NCI-H1436 (cell line): ENCODE results near the gene ADNP.
"Not testable (repeated sequence)": the region's sequence is repeated elsewhere in the genome, so short reads cannot be mapped to it uniquely, and the experiment has no call there.

Experiments
- DNase-seq: peaks from one replicate; lab custom pipeline; 2025; lab: John Stamatoyannopoulos, UW

Gene ADNP

DNA sequence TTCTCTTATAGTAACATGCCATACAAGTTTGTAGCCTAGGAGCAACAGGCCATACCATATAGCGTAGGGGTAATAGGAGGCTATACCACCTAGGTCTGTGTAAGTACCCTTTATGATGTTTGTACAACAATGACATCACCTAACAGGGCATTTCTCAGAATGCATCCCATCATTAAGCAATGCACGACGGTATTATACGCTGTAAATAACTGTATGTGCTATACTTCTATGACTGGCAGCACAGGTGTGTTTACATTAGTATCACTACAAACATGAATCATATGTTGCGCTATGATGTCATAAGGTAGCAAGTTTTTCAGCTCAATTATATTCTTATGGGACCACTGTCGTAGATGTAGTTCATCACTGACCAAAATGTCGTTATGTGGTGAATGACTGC lies 31.0 kb downstream of the ADNP start:
- DNase-seq, result no peak

DNA sequence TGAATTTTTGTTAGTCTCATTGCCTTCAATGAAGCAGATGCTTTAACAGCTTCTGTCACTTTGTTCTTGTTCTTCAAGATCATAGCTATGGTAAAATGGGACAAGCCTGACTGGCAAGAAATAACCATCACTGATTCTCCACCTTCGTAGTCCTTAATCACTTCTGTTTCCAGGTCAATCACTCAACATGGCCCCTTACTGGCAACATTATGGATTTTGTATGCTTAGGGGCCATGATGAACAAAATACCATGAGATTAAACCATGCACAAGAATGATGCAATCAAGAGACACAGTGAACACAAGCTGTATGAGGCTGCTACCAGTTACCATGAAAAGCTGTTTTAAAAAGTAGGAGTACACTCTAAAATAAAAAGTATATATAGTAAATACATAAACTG lies 32.8 kb downstream of the ADNP start:
- DNase-seq, result no peak

DNA sequence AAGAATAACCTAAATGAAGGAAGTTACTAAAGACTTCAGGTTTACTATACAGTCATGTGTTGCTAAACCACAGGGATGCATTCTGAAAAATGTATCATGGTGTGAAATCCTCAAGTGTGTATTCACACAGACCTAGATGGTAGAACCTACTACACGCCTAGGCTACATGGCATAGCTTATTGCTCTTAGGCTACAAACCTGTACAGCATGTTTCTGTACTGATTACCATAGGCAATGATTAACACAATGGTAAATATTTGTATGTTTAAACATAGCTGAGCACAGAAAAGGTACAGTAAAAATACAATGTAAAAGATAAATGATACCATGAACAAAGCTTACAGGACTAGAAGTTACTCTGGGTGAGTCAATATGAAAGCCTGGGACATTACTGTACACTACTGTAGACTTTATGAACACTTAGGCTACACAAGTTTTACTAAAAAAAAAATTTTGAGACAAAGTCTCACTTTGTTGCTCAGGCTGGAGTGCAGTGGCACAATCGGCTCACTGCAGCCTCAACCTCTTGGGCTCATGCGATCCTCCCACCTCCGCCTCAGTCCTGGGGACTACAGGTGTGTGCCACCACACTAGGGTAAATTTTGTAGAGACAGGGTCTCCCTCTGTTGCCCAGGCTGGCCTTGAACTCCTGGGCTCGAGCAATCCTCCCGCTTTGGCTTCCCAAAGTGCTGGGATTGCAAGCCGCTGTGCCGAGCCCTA lies 36.0 kb downstream of the ADNP start:
- no peak for DNase-seq

DNA sequence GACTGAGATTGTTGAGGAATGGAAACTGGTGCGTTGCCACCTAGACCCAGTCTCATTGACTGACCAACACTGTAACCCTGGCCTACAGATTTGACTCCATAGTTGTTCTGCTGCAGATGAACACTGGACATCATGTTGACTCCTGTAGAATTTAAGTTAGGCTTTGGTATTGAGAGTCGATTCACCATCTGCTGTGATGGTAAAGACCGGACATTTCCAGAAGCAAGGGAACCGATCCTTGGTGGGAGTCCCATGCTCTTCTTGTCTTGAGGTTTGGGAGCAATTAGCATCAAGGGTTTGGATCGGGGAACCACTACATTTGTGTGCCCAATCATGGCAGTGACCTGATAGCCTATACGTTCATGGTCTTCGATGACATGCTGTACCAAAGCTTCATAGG lies 37.6 kb downstream of the ADNP start:
- DNase-seq, result no peak

DNA sequence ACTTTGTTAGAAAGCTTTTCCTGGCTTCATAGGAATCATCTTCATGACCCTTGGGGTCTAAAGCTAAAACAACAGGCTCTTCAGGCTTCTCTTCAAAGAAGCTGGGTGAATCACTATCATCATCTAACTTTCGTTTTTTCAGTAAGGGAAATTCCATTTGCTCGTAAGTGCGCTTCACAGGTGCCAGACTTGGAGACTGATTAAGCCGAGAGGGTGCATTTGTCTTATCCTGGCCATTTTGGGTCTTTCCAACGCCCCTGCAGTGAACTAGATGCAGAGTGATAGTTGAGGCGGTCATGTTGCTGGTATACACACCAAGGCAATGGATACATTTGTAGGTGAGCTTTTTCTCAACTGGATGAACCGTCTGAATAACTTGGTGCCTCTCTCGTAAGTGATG lies 38.8 kb downstream of the ADNP start:
- no peak for DNase-seq

DNA sequence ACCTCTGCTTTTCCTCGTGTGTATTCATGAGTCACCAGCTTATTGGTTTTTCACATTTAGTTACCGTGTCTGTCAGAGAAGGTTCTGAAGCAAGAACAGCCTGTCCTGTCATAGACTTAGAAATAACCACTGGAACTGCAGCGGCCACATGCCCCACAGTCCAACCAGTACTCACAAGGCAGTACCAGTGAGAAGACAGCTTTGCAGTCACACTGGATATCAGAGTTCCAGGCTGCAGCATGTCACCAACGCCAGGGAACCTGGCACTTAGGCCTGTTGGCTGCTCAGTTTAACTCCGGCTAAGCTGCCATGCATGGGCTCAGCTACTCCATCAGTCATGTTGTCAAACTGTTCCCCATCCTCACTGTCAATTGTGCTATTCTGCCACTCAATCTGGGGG lies 40.1 kb downstream of the ADNP start:
- no peak for DNase-seq

DNA sequence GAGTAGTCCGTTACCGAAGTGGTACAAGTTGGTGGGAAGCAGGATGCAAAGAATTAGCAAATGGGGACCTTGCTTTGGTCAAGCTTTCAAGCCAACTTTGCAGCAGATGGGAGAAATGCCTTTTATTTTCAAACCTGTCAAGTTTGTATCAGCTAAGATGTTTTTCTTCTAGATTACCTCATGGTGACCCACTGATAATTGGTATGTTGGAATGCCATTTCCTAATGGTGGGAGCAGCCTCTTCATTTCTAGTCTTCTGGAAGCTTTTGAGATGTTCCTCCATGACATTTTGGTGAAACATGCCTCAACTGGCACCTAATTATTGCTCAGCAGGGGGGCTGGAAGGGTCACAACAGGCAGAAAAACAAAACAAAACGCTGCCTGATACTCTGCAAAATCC lies 43.7 kb downstream of the ADNP start:
- DNase-seq, result no peak

DNA sequence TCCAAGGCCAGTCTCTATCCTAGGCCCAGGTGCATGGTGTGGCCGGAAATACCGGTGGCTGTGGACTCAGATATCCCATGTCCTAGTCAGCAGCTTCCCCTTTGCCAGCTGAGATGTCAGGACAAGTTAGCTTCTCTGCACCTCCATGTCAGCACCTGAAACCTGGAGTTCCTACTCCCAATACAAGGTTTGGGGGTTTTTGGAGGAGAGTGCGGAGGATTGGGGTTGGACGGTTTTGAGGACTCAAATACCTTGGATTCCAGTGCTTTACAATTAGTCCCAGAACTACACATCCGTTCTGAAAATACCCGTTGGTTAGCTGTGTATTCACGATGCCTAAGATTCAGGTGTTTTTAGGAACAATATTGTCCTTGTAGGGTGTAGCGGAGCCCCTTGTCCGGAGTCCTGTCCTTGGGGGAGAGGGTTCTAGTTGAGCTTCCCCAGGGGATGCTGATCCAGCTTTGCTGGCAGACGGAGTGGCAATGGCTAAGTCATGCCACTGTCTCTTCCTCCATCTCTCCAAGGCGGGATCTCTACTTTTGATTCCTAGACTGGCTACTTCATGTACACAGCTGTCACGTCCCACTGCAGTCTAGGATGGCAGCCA lies 45.0 kb downstream of the ADNP start:
- DNase-seq, result no peak

DNA sequence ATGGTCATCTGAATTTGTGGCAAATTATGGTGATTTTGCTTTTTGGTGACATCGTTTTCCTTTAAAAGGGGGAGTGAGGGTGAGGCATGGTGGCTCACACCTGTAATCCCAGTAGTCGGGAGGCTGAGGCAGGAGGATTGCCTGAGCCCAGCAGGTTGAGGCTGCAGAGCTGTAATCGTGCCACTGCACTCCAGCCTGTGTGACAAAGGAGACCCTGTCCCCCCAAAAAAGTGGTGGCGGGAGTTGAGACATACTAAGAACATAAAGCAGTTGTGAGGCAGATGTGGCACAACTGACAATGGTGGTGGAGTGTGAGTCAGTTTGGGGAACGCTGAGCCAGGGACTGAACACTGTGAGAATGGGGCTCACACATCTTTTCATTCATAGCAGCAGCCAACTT lies 45.5 kb downstream of the ADNP start:
- no peak for DNase-seq

DNA sequence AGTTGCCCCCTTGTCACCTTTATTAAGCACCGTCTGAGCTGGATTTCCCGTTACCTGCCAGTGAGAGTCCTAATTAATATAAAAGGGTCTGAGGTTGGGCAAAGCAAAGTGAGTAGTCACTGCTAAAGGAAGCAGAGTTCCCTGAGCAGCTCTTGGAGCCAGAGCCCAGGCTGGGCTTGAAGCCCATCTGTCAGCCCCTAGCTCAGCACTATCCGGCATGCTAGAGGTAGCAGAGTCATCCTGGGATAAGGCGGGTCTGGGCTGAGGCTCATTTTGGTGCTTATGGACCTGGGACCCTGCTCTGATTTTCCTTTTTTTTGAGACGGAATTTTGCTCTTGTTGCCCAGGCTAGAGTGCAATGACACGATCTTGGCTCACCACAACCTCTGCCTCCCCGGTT lies 46.2 kb downstream of the ADNP start:
- DNase-seq, result no peak

DNA sequence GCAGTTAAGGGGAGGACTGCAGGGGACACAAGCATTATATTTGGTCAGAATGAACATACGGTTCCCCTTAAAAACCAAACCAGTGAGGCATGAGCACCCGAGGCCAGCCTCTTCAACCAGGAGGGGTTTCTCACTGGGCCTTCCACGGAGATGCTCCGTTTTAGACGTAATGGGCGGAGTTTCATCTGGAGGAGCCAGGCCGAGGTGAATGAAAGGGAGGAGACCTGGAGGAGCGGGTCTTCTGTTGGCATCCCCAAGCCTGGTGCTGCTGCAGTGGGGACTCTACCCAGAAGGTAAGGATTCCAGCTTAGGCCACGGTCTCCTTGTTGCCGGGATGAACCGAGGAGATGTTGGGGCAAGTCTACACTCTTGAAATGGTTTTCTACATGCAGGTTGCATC lies 47.4 kb downstream of the ADNP start:
- no peak for DNase-seq

DNA sequence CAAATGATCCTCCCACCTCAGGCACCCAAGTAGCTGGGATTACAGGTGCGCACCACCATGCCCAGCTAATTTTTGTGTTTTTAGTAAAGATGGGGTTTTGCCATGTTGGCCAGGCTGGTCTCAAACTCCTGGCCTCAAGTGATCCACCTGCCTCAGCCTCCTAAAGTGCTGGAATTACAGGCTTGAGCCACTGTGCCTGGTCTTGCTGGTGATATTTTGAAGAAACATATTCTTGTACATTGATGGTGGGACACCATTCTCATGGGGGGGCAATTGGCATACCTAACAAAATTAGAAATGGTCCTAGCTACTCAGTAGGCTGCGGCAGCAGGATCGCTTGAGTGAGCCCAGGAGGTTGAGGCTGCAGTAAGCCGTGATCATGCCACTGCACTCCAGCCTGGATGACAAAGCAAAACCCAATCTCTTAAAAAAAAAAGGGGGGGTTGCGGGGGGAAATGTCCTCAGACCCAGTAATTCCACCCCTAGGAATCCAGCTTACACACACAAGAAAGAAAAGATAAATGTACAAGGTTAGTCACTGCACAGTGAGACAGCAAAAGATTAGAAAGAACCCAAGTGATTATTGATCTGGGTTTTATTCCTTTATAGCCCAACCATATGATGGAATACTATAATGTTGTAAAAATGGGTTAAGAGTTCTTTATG lies 49.3 kb downstream of the ADNP start:
- DNase-seq, result not testable (repeated sequence)

DNA sequence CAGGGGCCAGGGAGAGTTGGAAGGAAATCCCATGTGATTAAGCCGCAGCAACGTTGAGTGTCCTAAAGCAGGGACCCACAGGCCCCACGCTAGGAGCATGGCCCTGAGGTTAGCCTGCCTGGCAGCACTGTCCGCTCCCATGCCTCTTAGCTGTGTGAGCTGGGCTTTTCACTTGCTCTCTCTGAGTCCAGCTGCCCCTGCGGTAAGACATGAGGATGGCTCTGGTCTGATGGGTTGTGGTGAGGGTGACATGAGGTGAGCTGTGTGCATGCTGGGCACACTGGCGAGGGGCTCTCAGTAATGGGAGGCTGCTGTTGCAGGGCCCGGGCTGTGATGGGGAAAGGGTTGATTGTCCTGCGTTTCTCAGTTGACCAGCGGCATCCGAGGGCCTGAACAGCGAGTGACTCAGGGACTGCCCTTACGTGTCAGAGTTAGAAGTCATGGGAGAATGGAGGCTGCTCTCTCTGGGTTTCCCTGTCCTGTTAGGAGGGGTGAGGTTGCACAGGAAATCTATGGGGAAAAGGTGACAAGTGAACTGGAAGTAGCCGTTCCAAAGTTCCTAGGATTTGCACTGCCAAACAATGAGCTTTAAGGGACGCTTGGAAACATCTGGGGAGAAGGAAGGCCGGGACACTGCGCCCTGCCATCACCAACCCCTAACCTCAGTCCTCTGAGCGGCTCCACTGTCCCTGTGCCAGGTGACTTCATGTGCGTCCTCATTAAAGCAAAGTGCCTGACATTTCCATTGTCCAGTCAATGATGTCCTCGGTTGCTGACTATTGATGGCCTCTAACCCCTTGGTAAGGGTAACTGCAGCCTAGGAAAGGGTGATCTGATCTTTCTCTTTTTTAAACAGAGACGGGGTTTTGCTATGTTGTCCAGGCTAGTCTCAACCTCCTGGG lies 51.3 kb downstream of the ADNP start:
- no peak for DNase-seq

DNA sequence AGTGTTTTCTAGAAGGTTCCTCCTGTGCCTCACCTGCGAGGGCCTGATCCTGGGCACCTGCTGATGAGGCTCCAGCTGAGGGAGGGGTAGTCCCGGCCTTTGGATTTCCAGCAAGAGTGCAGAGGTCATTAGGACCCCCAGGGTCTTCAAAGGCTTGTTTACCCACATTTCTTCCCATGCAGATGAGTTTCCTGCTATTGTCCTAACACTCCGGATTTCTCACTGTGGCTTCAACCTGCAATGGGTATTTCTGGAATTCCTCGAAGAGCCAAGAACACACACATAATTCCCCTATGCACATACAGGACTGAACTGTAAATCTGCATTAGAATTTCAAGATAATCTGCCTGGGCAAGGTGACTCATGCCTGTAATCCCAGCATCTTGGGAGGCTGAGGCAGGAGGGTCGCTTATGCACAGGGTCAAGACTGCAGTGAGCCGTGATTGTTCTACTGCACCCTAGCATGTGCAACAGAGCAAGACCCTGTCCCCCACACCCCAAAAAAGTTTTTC lies 53.9 kb downstream of the ADNP start:
- DNase-seq, result no peak

DNA sequence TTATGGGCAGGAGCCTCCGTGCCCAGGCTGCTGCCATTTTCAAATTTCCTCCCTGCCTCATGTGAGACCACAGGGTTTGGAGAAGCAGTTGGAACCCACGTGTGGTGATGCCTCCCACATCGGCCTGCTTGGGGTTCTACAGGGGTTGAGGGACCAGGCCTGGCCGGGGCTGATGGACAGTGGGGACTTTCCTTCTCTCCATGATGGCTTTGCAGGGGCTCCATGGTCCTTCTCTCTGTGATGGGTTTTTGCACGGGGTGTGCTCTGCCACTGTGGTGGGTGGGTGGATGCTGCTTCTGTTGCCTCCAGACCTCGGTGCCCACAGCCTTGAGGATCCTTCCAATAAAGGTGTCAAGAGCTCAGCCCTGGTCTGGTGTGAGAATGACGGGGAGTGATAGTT lies 54.4 kb downstream of the ADNP start:
- no peak for DNase-seq

DNA sequence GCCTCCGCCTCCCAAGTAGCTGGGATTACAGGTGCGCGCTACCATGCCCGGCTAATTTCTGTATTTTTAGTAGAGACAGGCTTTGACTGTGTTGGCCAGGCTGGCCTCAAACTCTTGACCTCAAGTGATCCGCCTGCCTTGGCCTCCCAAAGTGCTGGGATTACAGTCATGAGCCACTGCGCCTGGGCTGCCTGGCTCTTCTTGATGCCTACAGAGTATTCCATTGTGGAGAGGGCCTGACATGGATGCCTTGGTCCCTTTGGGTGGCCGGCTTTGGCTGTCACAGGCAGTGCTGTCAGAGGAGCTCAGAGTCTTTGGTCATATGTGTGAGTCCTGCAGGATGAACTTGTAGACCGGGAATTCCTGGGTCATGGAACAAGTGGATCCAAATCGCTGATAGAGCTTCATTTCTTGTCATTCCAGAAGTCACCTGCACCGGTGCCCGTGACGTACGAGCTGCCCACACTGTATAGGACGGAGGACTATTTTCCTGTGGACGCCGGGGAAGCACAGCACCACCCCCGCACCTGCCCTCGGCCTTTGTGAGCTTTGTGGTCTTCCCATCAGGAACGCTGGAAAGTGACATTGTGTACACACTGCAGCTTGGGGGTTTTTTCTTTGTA lies 55.1 kb downstream of the ADNP start:
- no peak for DNase-seq

DNA sequence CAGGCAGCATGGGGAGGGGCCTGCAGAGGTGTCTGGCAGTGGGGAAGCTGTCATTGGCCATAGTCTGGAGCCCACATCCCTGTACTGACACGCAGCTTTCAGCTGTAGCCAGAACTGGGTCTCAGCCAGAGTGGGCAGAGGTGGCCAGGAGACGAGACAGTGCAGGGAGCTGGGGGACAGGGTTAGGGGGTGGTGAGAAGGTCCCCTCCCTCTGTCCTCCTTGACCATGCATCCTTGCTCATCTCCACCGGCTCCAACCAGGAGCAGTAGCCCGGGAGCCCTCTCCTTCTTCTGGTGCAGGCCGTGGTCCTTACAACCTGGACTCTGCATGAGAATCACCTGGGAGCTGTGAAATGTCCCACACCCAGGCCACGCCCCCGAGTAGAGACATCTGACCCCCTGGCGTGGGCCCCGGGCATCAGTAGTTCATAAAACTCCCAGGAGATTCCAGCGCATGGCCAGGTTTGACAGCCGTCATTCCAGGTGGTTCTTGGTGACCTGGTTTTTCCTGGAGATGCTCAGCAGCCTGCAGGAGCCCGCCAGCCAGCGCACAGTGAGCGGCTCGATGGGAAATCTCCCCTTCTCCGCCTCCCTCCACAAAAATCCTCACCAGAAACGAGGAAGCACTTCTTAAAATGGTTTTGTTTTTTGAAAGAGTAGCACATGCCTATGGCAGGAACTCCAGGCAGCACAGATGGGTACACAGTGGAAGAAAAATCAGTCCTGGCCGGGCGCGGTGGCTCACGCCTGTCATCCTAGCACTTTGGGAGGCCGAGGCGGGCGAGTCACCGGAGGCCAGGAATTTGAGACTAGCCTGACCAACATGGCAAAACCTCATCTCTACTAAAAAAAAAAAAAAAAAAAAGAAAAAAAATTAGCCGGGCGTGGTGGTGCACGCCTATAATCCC lies 56.2 kb downstream of the ADNP start:
- DNase-seq, result no peak

DNA sequence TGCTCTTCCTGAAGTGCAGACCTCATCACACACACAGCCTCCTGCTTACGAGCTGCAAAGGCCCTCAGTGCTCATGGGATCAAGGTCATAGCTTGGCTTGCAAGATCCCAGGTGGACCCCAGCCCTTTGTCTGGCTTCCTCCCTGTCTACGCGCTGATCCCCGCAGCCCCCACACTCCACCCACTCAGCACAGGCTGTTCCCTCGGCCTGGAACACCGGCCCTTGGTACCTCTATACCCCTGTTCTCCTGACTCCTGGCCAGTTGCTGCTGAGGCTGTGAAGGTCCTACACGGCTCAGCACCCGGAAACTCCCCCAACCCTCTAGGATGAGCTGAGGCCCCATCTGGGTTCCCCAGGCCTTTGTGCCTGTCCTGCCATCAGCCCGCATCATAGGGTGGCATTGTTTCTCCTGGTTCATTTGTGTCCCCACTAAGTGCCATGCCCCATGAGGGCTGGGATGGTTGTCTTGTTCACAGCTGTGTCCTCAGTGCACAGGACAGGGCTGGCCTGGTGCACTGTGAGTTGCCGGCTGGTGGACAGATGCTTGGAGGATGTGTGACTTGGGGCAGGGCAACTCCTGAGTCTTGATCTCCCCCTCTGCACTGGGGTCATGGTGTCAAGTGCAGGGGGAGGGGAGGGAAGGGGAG lies 57.0 kb downstream of the ADNP start:
- no peak for DNase-seq

DNA sequence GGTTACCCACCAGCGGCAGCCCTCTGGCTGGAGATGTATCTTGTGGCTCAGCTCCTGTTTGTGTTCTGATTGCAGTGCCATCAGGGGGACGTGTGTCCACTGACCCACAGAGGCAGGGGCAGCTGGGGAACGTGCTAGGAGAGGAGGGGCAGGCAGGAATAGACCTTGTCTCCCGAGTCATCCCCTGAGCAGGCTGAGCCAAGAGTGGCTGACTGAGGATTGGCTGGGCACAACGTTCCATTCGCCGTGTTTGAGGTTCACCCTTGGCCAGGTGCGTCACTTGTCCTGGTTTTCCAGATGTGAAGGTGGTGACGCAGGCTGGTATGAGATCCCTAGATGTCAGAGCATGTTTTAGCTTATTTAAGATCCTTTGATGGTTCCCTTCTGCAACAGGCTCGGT lies 57.7 kb downstream of the ADNP start:
- no peak for DNase-seq
